ENCODE data around the gene NEK11. TPM values are rescaled to one million over a fixed set of nuclear protein-coding genes. Genes with fewer than 3 reads are reported as not detected.

Gene NEK11
- total and polyA plus RNA-seq, 4 donors: 2.4 to 14.5 (median 4.5) TPM

- 25 to 28% methylated on average over 6 of the region's 6 CpGs for WGBS, 2 donors
- H3K4me1 ChIP-seq (ENCODE audit: control insufficient read depth in 1 of 2, insufficient read depth in 2 of 2, low read length in 2 of 2): peaks cover 0 to 2% of the 10 kb centered on the region in 2 donors
- intact Hi-C loops (cut with DNase I): no loop called here
- H3K27me3 ChIP-seq (ENCODE audit: control insufficient read depth in 1 of 2, insufficient read depth in 2 of 2, low read length in 1 of 2): no peaks in the 10 kb centered on the region
- H3K27ac ChIP-seq (ENCODE audit: low read depth in 1 of 2, low read length in 2 of 2): peak overlapping the region in 1 of 2 donors; percentile 3
- H3K36me3 ChIP-seq (ENCODE audit: control insufficient read depth in 1 of 2, insufficient read depth in 2 of 2, low read length in 1 of 2): no peaks in the 10 kb centered on the region
- ATAC-seq (ENCODE audit: low FRiP score): peak; percentile 81
- peak in 1 of 2 donors; percentile 54 for DNase-seq
- H3K9me3 ChIP-seq (ENCODE audit: control insufficient read depth, low read length): no peaks in the 10 kb centered on the region
- no peak overlapping the region for H3K4me3 ChIP-seq (ENCODE audit: low read length in 2 of 2)
Observed at GRCh38 chr3:131216801-131217200, 190.1 kb downstream of the NEK11 start.

GRCh38 chr3:131217296-131217741 lies 190.6 kb downstream of the NEK11 start:
- Histone ChIP-seq H3K4me1 (ENCODE audit: control insufficient read depth in 1 of 2, insufficient read depth in 2 of 2, low read length in 2 of 2) (peaks cover 0 to 2% of the 10 kb centered on the region in 2 donors), H3K27ac (ENCODE audit: low read depth in 1 of 2, low read length in 2 of 2) (no peak overlapping the region), H3K4me3 (ENCODE audit: low read length in 2 of 2) (no peak overlapping the region), H3K9me3 (ENCODE audit: control insufficient read depth, low read length) (no peaks in the 10 kb centered on the region), H3K27me3 (ENCODE audit: control insufficient read depth in 1 of 2, insufficient read depth in 2 of 2, low read length in 1 of 2) (no peaks in the 10 kb centered on the region), H3K36me3 (ENCODE audit: control insufficient read depth in 1 of 2, insufficient read depth in 2 of 2, low read length in 1 of 2) (no peaks in the 10 kb centered on the region)
- WGBS, 2 donors: 72 to 73% methylated on average over 6 of the region's 6 CpGs
- intact Hi-C loops (cut with DNase I): no loop called here
- ATAC-seq (ENCODE audit: low FRiP score) (no peak), DNase-seq (no peak)

GRCh38 chr3:131218196-131218595 lies 191.5 kb downstream of the NEK11 start:
- WGBS, 2 donors: 96 to 97% methylated on average over 1 of the region's 1 CpG

GRCh38 chr3:131221731-131222130 lies 195.1 kb downstream of the NEK11 start:
- WGBS, 2 donors: 50 to 62% methylated on average over 4 of the region's 4 CpGs
- H3K4me1 ChIP-seq (ENCODE audit: control insufficient read depth in 1 of 2, insufficient read depth in 2 of 2, low read length in 2 of 2): no peaks in the 10 kb centered on the region
- no peaks in the 10 kb centered on the region for H3K36me3 ChIP-seq (ENCODE audit: control insufficient read depth in 1 of 2, insufficient read depth in 2 of 2, low read length in 1 of 2)
- H3K9me3 ChIP-seq (ENCODE audit: control insufficient read depth, low read length): no peaks in the 10 kb centered on the region
- H3K27me3 ChIP-seq (ENCODE audit: control insufficient read depth in 1 of 2, insufficient read depth in 2 of 2, low read length in 1 of 2): no peaks in the 10 kb centered on the region
- H3K4me3 ChIP-seq (ENCODE audit: low read length in 2 of 2): no peak overlapping the region
- H3K27ac ChIP-seq (ENCODE audit: low read depth in 1 of 2, low read length in 2 of 2): no peak overlapping the region
- intact Hi-C loops (cut with DNase I): no loop called here
- DNase-seq (no peak), ATAC-seq (ENCODE audit: low FRiP score) (no peak)

More at GRCh38 chr3:131218196-131218595, 191.5 kb downstream of the NEK11 start:
- DNase-seq: no peak
- Histone ChIP-seq H3K4me1 (ENCODE audit: control insufficient read depth in 1 of 2, insufficient read depth in 2 of 2, low read length in 2 of 2) (peaks cover 0 to 2% of the 10 kb centered on the region in 2 donors), H3K4me3 (ENCODE audit: low read length in 2 of 2) (no peak overlapping the region), H3K27me3 (ENCODE audit: control insufficient read depth in 1 of 2, insufficient read depth in 2 of 2, low read length in 1 of 2) (no peaks in the 10 kb centered on the region), H3K36me3 (ENCODE audit: control insufficient read depth in 1 of 2, insufficient read depth in 2 of 2, low read length in 1 of 2) (no peaks in the 10 kb centered on the region), H3K27ac (ENCODE audit: low read depth in 1 of 2, low read length in 2 of 2) (no peak overlapping the region), H3K9me3 (ENCODE audit: control insufficient read depth, low read length) (no peaks in the 10 kb centered on the region)
- intact Hi-C loops (cut with DNase I): no loop called here
- ATAC-seq (ENCODE audit: low FRiP score): no peak

- no peak overlapping the region for H3K27ac ChIP-seq (ENCODE audit: low read depth in 1 of 2, low read length in 2 of 2)
- 73 to 76% methylated on average over 3 of the region's 3 CpGs for WGBS, 2 donors
- no peaks in the 10 kb centered on the region for H3K27me3 ChIP-seq (ENCODE audit: control insufficient read depth in 1 of 2, insufficient read depth in 2 of 2, low read length in 1 of 2)
- no peak for DNase-seq
- H3K36me3 ChIP-seq (ENCODE audit: control insufficient read depth in 1 of 2, insufficient read depth in 2 of 2, low read length in 1 of 2): no peaks in the 10 kb centered on the region
- H3K4me3 ChIP-seq (ENCODE audit: low read length in 2 of 2): no peak overlapping the region
- intact Hi-C loops (cut with DNase I): no loop called here
- no peaks in the 10 kb centered on the region for H3K9me3 ChIP-seq (ENCODE audit: control insufficient read depth, low read length)
- H3K4me1 ChIP-seq (ENCODE audit: control insufficient read depth in 1 of 2, insufficient read depth in 2 of 2, low read length in 2 of 2): no peaks in the 10 kb centered on the region
- ATAC-seq (ENCODE audit: low FRiP score): no peak
Observed at GRCh38 chr3:131222599-131222998, 195.9 kb downstream of the NEK11 start.

GRCh38 chr3:131223373-131224289 lies 197.0 kb downstream of the NEK11 start:
- intact Hi-C loops (cut with DNase I): no loop called here
- no peaks in the 10 kb centered on the region for H3K4me1 ChIP-seq (ENCODE audit: control insufficient read depth in 1 of 2, insufficient read depth in 2 of 2, low read length in 2 of 2)
- DNase-seq (no peak), ATAC-seq (ENCODE audit: low FRiP score) (no peak)
- no peaks in the 10 kb centered on the region for H3K9me3 ChIP-seq (ENCODE audit: control insufficient read depth, low read length)
- WGBS, 2 donors: 82 to 90% methylated on average over 5 of the region's 5 CpGs
- H3K27me3 ChIP-seq (ENCODE audit: control insufficient read depth in 1 of 2, insufficient read depth in 2 of 2, low read length in 1 of 2): no peaks in the 10 kb centered on the region
- H3K4me3 ChIP-seq (ENCODE audit: low read length in 2 of 2): no peak overlapping the region
- peaks cover 0 to under 1% of the 10 kb centered on the region in 2 donors for H3K36me3 ChIP-seq (ENCODE audit: control insufficient read depth in 1 of 2, insufficient read depth in 2 of 2, low read length in 1 of 2)
- no peak overlapping the region for H3K27ac ChIP-seq (ENCODE audit: low read depth in 1 of 2, low read length in 2 of 2)

GRCh38 chr3:131224886-131225550 lies 198.3 kb downstream of the NEK11 start:
- 85 to 90% methylated on average over 5 of the region's 5 CpGs for WGBS, 2 donors
- H3K4me1 ChIP-seq (ENCODE audit: control insufficient read depth in 1 of 2, insufficient read depth in 2 of 2, low read length in 2 of 2): no peaks in the 10 kb centered on the region
- no peaks in the 10 kb centered on the region for H3K27me3 ChIP-seq (ENCODE audit: control insufficient read depth in 1 of 2, insufficient read depth in 2 of 2, low read length in 1 of 2)
- no peak for DNase-seq
- H3K9me3 ChIP-seq (ENCODE audit: control insufficient read depth, low read length): no peaks in the 10 kb centered on the region
- H3K36me3 ChIP-seq (ENCODE audit: control insufficient read depth in 1 of 2, insufficient read depth in 2 of 2, low read length in 1 of 2): peaks cover 0 to 2% of the 10 kb centered on the region in 2 donors
- intact Hi-C loops (cut with DNase I): no loop called here
- ATAC-seq (ENCODE audit: low FRiP score): no peak
- no peak overlapping the region for H3K27ac ChIP-seq (ENCODE audit: low read depth in 1 of 2, low read length in 2 of 2)
- no peak overlapping the region for H3K4me3 ChIP-seq (ENCODE audit: low read length in 2 of 2)

- Histone ChIP-seq H3K4me3 (ENCODE audit: low read length in 2 of 2) (no peak overlapping the region), H3K27ac (ENCODE audit: low read depth in 1 of 2, low read length in 2 of 2) (no peak overlapping the region), H3K9me3 (ENCODE audit: control insufficient read depth, low read length) (no peaks in the 10 kb centered on the region), H3K27me3 (ENCODE audit: control insufficient read depth in 1 of 2, insufficient read depth in 2 of 2, low read length in 1 of 2) (no peaks in the 10 kb centered on the region), H3K36me3 (ENCODE audit: control insufficient read depth in 1 of 2, insufficient read depth in 2 of 2, low read length in 1 of 2) (peaks cover 0 to 2% of the 10 kb centered on the region in 2 donors), H3K4me1 (ENCODE audit: control insufficient read depth in 1 of 2, insufficient read depth in 2 of 2, low read length in 2 of 2) (no peaks in the 10 kb centered on the region)
- WGBS, 2 donors: 75 to 81% methylated on average over 3 of the region's 3 CpGs
- intact Hi-C loops (cut with DNase I): no loop called here
- DNase-seq (no peak), ATAC-seq (ENCODE audit: low FRiP score) (no peak)
Observed at GRCh38 chr3:131228522-131228921, 201.8 kb downstream of the NEK11 start.

Data from aorta (tissue), 5 donors.